Neuron (in vitro differentiated cells): ENCODE data around the gene CAPZA3.
A peak's percentile ranks its signal among the peaks of the same experiment; 100 is the strongest.
"Not testable (repeated sequence)": the region's sequence is repeated elsewhere in the genome, so short reads cannot be mapped to it uniquely, and the experiment has no call there.

ENCODE experiments used
- H2AFZ ChIP-seq: one replicate; pipeline ENCODE4 v1.6.1; 2013; ENCODE audit warnings: low read depth, mild to moderate bottlenecking, inconsistent platforms, low read length, moderate library complexity
- H3K27me3 ChIP-seq: one replicate; pipeline ENCODE4 v1.6.1; 2013; ENCODE audit warnings: low read length; ENCODE audit not compliant: insufficient read depth
- H3K36me3 ChIP-seq: one replicate; pipeline ENCODE4 v1.6.1; 2013; ENCODE audit warnings: low read length; ENCODE audit not compliant: insufficient read depth
- H3K4me1 ChIP-seq: one replicate; pipeline ENCODE4 v1.6.1; 2013; ENCODE audit warnings: low read length; ENCODE audit not compliant: insufficient read depth
- H3K4me3 ChIP-seq: 2 replicates; pipeline ENCODE4 v1.5.1; 2013; ENCODE audit warnings: mild to moderate bottlenecking, low read length, moderate library complexity
- H3K9me3 ChIP-seq: one replicate; pipeline ENCODE4 v1.6.1; 2013; ENCODE audit warnings: low read length

CAPZA3 gene

DNA sequence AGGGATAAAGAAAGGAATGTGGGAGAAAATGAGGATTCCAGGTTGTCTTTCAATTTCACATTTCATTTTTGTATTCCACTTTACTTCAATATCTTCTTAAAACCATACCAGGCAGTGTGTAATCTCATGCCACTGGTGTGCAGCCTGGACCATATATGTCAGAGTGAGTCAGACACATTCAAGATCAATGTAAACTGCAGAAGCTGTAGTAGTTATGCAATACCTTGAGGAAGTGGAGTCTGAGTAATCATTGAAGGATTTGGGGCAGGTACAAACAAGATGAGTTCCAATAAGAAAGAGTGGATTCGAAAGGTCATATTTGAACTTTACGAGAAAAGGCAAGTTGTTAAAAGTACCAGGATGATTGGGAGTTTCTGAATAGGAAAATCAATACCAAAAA, 14.2 kb upstream of the CAPZA3 start:
- Histone ChIP-seq H2AFZ (no peak overlapping the region), H3K36me3 (no peaks in the 10 kb centered on the region), H3K27me3 (no peaks in the 10 kb centered on the region)

DNA sequence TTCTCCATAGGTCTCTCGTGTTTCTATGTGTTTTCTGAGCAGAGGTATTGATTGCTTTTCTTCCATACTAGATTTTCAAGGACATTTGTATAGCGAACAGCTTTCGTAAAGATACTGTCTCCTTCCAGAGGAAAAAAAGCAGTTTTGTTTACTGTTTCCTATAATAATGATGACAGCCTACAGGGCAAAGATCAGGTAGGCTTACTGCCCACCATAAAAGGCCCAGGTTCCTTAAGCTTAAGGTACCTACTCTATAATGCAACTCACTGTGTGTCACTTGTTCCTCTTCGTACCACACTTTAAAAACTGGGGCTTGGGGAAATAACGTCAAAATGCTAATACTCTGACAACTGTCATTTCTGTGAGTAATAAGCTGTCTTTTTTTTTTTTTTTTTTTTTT, 6.8 kb upstream of the CAPZA3 start:
- Histone ChIP-seq H3K36me3 (no peaks in the 10 kb centered on the region), H3K4me1 (no peaks in the 10 kb centered on the region), H3K9me3 (peaks cover 3% of the 10 kb centered on the region), H3K4me3 (no peak overlapping the region), H2AFZ (no peak overlapping the region), H3K27me3 (no peaks in the 10 kb centered on the region)

More for the DNA sequence above, 14.2 kb upstream of the CAPZA3 start:
- Histone ChIP-seq H3K4me1 (no peaks in the 10 kb centered on the region), H3K4me3 (no peak overlapping the region), H3K9me3 (no peaks in the 10 kb centered on the region)

- no peaks in the 10 kb centered on the region for H3K36me3 ChIP-seq
- H2AFZ ChIP-seq: no peak overlapping the region
- no peak overlapping the region for H3K4me3 ChIP-seq
- H3K27me3 ChIP-seq: no peaks in the 10 kb centered on the region
- peaks cover 10% of the 10 kb centered on the region for H3K4me1 ChIP-seq
- no peaks in the 10 kb centered on the region for H3K9me3 ChIP-seq
These were observed 10.0 kb downstream of the CAPZA3 start for GRCh38 chr12:18747895-18748294.

- Histone ChIP-seq H3K36me3 (no peaks in the 10 kb centered on the region), H3K27me3 (no peaks in the 10 kb centered on the region), H3K4me1 (peaks cover 24% of the 10 kb centered on the region), H3K9me3 (no peaks in the 10 kb centered on the region), H2AFZ (no peak overlapping the region), H3K4me3 (no peak overlapping the region)
These were observed 11.6 kb downstream of the CAPZA3 start for GRCh38 chr12:18749386-18749957.

DNA sequence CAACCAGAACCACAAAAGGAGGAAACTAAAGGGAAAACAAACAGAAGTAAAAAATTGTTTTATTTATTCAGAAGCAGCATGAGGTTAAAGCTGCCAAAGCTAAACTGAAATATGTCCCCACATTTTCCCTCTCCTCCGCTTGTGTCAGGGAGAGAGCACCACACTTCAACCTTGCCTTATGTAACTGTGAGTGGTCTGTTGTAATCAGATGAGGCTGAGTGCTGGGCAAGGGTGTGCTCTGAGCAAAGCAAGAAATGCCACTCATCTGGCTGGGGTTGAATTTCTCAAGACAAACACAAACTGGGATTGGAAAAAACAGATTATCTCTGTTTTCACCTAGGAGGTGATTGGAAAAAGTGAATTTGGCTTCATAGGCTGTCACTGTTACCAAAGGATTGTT, 12.2 kb downstream of the CAPZA3 start:
- Histone ChIP-seq H3K4me1 (peaks cover 24% of the 10 kb centered on the region), H3K9me3 (no peaks in the 10 kb centered on the region), H3K27me3 (no peaks in the 10 kb centered on the region), H2AFZ (no peak overlapping the region), H3K36me3 (no peaks in the 10 kb centered on the region), H3K4me3 (no peak overlapping the region)

GRCh38 chr12:18751866-18752265, 13.9 kb downstream of the CAPZA3 start:
- H3K36me3 ChIP-seq: no peaks in the 10 kb centered on the region
- H3K4me3 ChIP-seq: no peak overlapping the region
- no peak overlapping the region for H2AFZ ChIP-seq
- H3K9me3 ChIP-seq: no peaks in the 10 kb centered on the region
- H3K4me1 ChIP-seq: peaks cover 24% of the 10 kb centered on the region
- H3K27me3 ChIP-seq: no peaks in the 10 kb centered on the region

DNA sequence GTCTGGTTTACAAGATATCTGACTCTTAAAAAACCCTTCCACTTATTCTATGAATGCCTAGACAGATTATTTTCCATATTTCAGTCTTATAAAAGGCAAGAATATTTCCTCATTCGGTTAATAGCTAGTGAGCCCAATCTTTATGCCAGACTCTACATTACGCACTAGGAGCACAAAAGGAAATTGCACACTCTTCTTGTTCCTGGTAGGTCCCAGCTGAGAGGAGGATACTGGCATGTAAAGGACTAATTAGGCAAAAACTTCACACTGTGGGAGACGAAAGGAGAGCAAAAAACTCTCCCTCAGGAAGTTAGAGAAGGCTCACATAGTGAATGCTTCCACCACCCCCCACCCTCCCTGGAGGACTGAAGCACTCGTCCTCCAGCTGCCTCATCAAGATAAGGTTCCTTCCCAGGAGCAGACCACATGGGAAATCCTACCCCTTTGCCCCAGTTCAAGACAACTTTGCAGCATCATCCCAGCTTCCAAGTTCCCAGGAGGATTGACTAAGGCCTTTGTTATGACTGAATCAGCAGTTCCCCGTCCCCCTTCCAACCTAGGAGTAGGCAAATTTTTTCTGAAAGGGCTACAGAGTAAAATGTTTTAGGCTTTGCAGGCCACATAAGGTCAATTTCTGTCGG, 14.5 kb downstream of the CAPZA3 start:
- no peaks in the 10 kb centered on the region for H3K27me3 ChIP-seq
- no peak overlapping the region for H3K4me3 ChIP-seq
- H3K4me1 ChIP-seq: peaks cover 24% of the 10 kb centered on the region

DNA sequence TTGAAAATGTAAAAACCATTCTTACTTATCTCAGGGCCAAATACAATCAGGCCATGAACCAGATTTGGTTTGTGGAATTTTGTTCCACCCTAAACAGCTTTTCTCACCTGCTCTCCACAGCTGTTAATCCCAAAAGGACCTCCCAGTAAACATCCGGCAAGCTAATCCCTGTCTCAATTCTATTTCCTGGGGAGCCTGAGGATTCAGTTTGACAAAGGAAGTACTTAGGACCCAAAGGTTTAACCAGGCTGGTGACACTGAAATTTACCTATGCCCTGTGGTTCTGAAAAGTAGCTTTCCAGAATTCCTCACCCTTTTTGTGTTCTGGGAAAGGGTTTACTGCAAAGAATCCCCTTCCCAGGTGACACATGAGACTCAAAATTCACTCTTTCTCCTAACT, 15.0 kb downstream of the CAPZA3 start:
- H3K4me1 ChIP-seq: peaks cover 21% of the 10 kb centered on the region
- H2AFZ ChIP-seq: peak overlapping the region; percentile 34
- H3K4me3 ChIP-seq: no peak overlapping the region
- no peaks in the 10 kb centered on the region for H3K27me3 ChIP-seq
- H3K36me3 ChIP-seq: no peaks in the 10 kb centered on the region
- H3K9me3 ChIP-seq: no peaks in the 10 kb centered on the region

More for the DNA sequence above, 14.5 kb downstream of the CAPZA3 start:
- no peak overlapping the region for H2AFZ ChIP-seq
- H3K9me3 ChIP-seq: no peaks in the 10 kb centered on the region
- H3K36me3 ChIP-seq: no peaks in the 10 kb centered on the region

- no peaks in the 10 kb centered on the region for H3K27me3 ChIP-seq
- H3K4me3 ChIP-seq: no peak overlapping the region
- H3K9me3 ChIP-seq: no peaks in the 10 kb centered on the region
- H3K4me1 ChIP-seq: peaks cover 14% of the 10 kb centered on the region
- H2AFZ ChIP-seq: peak overlapping the region; percentile 34
- no peaks in the 10 kb centered on the region for H3K36me3 ChIP-seq
These were observed 15.7 kb downstream of the CAPZA3 start for GRCh38 chr12:18753481-18754123.

GRCh38 chr12:18754124-18754707, 16.3 kb downstream of the CAPZA3 start:
- H3K4me1 ChIP-seq: peaks cover 14% of the 10 kb centered on the region
- no peak overlapping the region for H3K4me3 ChIP-seq
- no peaks in the 10 kb centered on the region for H3K27me3 ChIP-seq
- H3K36me3 ChIP-seq: no peaks in the 10 kb centered on the region
- H2AFZ ChIP-seq: peak overlapping the region; percentile 34
- no peaks in the 10 kb centered on the region for H3K9me3 ChIP-seq

- Histone ChIP-seq H3K36me3 (no peaks in the 10 kb centered on the region), H3K27me3 (no peaks in the 10 kb centered on the region), H3K4me3 (no peak overlapping the region), H3K9me3 (no peaks in the 10 kb centered on the region), H2AFZ (no peak overlapping the region), H3K4me1 (peaks cover 14% of the 10 kb centered on the region)
These were observed 17.4 kb downstream of the CAPZA3 start for GRCh38 chr12:18755341-18755740.

GRCh38 chr12:18766479-18766878, 28.6 kb downstream of the CAPZA3 start:
- H3K4me1 ChIP-seq, H3K4me3 ChIP-seq, H3K27me3 ChIP-seq, H3K36me3 ChIP-seq, H2AFZ ChIP-seq, H3K9me3 ChIP-seq: not testable (repeated sequence)

DNA sequence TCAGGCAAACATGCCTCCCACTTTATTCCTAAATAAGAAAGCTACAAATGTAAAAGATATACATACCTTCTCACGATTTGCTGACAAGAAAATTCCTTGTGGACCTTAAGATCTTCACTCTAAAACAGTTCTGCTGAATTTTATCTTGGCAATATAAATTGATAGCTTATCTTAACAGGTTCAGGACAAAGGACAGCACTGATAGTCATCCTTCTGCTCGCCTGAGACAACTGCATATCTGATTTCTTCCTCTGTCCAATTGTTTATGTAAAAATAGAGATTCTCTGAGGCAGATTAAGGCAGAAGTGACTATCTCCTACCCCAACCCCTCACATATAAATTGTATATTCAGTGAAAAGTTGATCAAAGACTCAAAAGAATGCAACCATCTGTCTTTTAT, 44.9 kb downstream of the CAPZA3 start:
- Histone ChIP-seq H3K36me3 (no peaks in the 10 kb centered on the region), H3K4me1 (no peaks in the 10 kb centered on the region), H3K27me3 (no peaks in the 10 kb centered on the region), H3K4me3 (no peak overlapping the region), H2AFZ (no peak overlapping the region), H3K9me3 (no peaks in the 10 kb centered on the region)
